ENCODE measurements around the gene UBTD1.
"Not testable (repeated sequence)": the region's sequence is repeated elsewhere in the genome, so short reads cannot be mapped to it uniquely, and the experiment has no call there.

UBTD1 gene

DNA sequence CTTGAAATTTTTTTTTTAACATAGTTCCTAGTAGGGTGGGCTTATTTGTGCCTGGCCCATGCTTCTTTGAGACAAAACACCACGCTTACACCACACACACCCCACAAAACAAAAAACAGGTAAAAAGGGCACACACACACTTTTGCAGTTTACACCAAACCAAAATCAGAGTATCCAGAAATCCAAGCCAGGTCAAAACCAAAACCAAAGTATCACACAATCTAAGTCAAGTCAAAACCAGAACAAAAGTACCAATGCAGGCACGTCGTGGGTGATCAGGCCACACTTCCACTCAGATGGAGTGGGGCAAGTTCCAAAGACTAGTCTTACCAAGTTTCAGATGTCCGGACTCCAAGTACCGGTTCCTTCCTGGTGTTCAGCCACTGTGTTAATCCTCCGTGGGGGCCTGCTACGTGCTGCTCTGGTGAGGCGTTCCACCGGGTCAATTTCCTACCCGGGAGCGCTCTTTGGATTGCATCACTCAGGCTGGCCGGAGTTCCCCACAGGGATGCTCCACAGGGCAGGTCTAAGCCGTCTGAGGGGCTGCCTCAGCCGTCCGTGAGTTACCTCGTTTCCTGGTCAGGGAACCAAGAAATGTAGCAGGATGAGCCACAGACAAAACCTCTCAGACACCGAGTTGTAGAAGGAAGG is 62.1 kb downstream of the UBTD1 start:
- in situ Hi-C loops (cut with MboI; ENCODE audit: low sequenced_read_pairs) = not testable (repeated sequence)

- in situ Hi-C loops (cut with MboI; ENCODE audit: low sequenced_read_pairs) = not testable (repeated sequence)
Measured at GRCh38 chr10:97561386-97562077, 62.8 kb downstream of the UBTD1 start.

DNA sequence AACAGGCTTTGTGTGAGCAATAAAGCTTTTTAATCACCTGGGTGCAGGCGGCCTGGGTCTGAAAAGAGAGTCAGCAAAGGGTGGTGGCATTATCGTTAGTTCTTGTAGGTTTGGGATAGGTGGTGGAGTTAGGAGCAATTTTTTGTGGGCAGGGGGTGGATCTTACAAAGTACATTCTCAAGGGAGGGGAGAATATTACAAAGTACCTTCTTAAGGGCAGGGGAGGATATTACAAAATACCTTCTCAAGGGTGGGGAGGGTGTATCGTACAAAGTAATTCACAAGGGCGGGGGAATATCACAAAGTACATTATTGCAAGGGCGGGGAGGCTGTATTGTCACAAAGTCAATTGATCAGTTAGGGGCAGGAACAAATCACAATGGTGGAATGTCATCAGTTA is 63.6 kb downstream of the UBTD1 start:
- in situ Hi-C loops (cut with MboI; ENCODE audit: low sequenced_read_pairs) = not testable (repeated sequence)

- in situ Hi-C loops (cut with MboI; ENCODE audit: low sequenced_read_pairs) = no loop called here
Measured at GRCh38 chr10:97563337-97563736, 64.6 kb downstream of the UBTD1 start.

GRCh38 chr10:97564776-97565175 is 66.1 kb downstream of the UBTD1 start:
- in situ Hi-C loops (cut with MboI; ENCODE audit: low sequenced_read_pairs) = no loop called here

DNA sequence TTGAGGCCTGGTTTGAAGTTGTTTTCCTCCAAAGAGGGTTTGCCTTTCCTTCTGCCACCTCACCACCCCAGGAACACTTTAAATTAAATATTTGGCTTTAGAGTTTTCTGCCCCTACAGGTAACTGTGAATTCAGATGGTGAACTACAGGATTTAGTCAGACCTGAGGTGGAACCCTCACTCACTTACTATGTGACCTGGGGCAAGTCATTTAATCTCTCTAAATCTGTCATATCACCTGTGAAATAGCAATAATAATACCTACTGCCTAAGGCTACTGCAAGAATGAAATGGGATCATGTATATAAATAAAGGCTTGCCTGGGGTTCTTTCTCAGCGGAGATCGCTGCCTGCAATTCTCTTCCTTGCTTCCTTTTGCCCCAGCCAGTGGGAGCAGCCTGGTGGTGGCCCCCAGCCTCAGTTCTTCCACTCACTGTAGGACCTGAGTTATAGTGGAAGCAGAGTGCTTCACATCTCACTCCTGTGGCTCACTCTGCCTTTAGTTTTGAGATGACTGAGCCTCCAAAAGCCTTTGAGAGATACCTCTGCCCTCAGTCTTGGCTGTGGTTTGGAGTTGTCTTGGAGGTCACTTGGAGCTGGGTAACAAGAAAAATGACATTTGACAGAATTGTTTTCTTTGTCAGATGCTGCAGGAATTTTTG is 67.7 kb downstream of the UBTD1 start:
- in situ Hi-C loops (cut with MboI; ENCODE audit: low sequenced_read_pairs) = no loop called here

- in situ Hi-C loops (cut with MboI; ENCODE audit: low sequenced_read_pairs) = no loop called here
Measured at GRCh38 chr10:97567891-97568290, 69.2 kb downstream of the UBTD1 start.

DNA sequence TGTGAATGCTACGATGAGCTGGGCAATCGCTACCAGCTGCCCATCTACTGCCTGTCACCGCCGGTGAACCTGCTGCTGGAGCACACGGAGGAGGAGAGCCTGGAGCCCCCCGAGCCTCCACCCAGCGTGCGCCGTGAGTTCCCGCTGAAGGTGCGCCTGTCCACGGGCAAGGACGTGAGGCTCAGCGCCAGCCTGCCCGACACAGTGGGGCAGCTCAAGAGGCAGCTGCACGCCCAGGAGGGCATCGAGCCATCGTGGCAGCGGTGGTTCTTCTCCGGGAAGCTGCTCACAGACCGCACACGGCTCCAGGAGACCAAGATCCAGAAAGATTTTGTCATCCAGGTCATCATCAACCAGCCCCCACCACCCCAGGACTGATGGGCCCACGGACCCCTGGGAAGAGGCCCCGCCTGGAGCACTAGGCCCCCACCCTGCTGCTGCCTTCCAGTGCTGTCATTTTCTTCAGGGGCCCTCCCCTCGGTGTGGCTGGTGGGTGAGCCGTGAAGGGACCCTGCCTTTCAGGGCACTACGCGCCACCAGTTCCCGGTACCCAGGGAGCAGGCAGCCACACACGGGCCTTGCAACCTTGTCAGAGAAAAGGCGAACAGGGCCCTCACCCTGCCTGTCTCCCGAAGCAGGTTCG is 71.5 kb downstream of the UBTD1 start:
- in situ Hi-C loops (cut with MboI; ENCODE audit: low sequenced_read_pairs) = no loop called here

- in situ Hi-C loops (cut with MboI; ENCODE audit: low sequenced_read_pairs) = no loop called here
Measured at GRCh38 chr10:97570789-97571471, 72.2 kb downstream of the UBTD1 start.

- in situ Hi-C loops (cut with MboI; ENCODE audit: low sequenced_read_pairs) = no loop called here
Measured at GRCh38 chr10:97571622-97572021, 72.9 kb downstream of the UBTD1 start.

- in situ Hi-C loops (cut with MboI; ENCODE audit: low sequenced_read_pairs) = no loop called here
Measured at GRCh38 chr10:97572214-97572989, 73.7 kb downstream of the UBTD1 start, which contains the start of gene ANKRD2. Gene ANKRD2, plus strand, starts transcription at chr10:97572779. Its CDS starts 10 bp downstream, at chr10:97572789.

DNA sequence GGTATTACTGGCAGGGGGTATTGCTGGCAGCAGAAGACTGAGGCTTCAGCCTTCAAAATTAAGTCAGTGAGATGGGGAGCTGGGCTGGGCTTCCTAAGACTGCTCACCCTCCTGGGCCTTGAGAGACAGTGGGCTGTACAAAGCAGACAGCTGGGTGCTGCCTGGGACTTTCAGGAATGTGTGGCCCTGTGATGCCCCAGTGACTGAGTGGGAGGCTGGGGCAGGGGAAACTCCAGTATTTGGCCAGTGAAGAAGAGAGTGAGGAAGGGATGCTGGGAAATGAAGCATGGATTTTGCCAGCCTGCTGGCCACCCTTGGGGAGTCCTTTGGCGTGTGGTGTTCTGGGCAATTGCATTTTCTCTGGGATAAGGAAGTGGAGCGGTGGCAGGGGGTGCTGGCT is 74.3 kb downstream of the UBTD1 start:
- in situ Hi-C loops (cut with MboI; ENCODE audit: low sequenced_read_pairs) = no loop called here

GRCh38 chr10:97573672-97574071 is 74.9 kb downstream of the UBTD1 start:
- in situ Hi-C loops (cut with MboI; ENCODE audit: low sequenced_read_pairs) = no loop called here

- in situ Hi-C loops (cut with MboI; ENCODE audit: low sequenced_read_pairs) = no loop called here
Measured at GRCh38 chr10:97574374-97575126, 75.8 kb downstream of the UBTD1 start.

DNA sequence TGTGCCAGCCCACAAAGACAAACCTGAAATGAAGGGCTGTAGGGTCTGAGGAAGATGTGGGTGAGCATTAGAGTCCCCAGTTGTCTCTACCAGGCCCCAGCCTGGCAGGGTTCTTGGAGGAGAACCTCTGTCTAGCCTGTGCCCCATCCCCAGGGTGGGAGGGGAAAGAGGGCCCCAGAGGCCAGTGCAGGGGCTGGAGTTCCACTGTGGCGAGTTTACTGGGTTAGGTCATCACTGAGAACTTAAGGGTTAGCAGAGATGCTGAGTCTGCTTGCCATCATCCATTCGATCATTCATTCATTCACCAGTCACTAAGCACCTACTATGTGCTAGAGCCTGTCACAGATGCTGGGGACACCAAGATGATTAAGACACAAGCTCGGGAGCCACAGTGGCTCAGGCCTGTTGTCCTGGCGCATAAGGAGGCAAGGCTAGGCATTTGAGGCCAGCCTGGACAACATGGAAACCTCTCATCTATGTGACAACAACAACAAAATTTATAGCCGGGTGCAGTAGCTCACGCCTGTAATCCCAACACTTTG is 76.5 kb downstream of the UBTD1 start:
- in situ Hi-C loops (cut with MboI; ENCODE audit: low sequenced_read_pairs) = no loop called here

- in situ Hi-C loops (cut with MboI; ENCODE audit: low sequenced_read_pairs) = not testable (repeated sequence)
Measured at GRCh38 chr10:97576487-97576886, 77.8 kb downstream of the UBTD1 start.

DNA sequence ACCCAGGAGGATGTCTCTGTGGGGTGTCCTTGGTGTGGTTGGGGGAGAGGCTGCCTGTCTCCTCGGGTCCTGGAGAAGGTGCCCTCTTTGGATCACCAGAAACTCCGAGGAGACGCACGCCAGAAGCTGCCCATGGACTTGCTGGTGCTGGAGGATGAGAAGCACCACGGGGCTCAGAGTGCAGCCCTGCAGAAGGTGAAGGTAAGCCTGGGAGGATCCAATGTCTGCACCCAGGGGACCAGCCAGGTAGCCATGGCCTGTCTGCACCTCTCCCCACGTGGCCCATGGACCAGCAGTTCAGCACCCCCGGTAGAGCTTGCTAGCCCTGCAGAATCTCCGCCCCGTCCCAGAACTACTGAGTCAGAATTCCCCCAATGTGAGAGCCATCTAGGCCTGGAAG is 79.0 kb downstream of the UBTD1 start:
- in situ Hi-C loops (cut with MboI; ENCODE audit: low sequenced_read_pairs) = no loop called here

GRCh38 chr10:97578171-97578844 is 79.6 kb downstream of the UBTD1 start:
- in situ Hi-C loops (cut with MboI; ENCODE audit: low sequenced_read_pairs) = no loop called here
